ENCODE results near the gene NSDHL. TPM values are rescaled to one million over a fixed set of nuclear protein-coding genes. Genes with fewer than 3 reads are reported as not detected.

The NSDHL gene
- total and polyA plus RNA-seq, 2 of the 13 experiments (the other 11 are each of a cell fraction or from before 2014, with no cell fraction given): 26.2 to 49.3 TPM

- no peak for TF ChIP-seq HNRNPH1 (optimal IDR thresholded peaks at IDR 0.05; ENCODE audit: low read depth, low read length)
- TF ChIP-seq RAD51 (IDR thresholded peaks at IDR 0.05; ENCODE audit: borderline replicate concordance): no peak
- no peak for TF ChIP-seq IRF9 (CRISPR knock-in tag; IDR thresholded peaks at IDR 0.05; ENCODE audit: borderline replicate concordance)
- no peak for TF ChIP-seq POGK (CRISPR knock-in tag; conservative IDR thresholded peaks at IDR 0.05)
- TF ChIP-seq NFIC (IDR thresholded peaks at IDR 0.05; ENCODE audit: low read length): no peak
- TF ChIP-seq RFXANK (CRISPR knock-in tag; IDR thresholded peaks at IDR 0.05): no peak
- no peak for TF ChIP-seq NFKBIZ (CRISPR knock-in tag; IDR thresholded peaks at IDR 0.05)
- no peak for TF ChIP-seq ZMAT3 (CRISPR knock-in tag; conservative IDR thresholded peaks at IDR 0.05)
- TF ChIP-seq HNRNPLL (IDR thresholded peaks at IDR 0.05; ENCODE audit: low read depth, low read length, poor library complexity, severe bottlenecking): no peak
- TF ChIP-seq ZNF367 (CRISPR knock-in tag; IDR thresholded peaks at IDR 0.05; ENCODE audit: borderline replicate concordance): no peak
- no peak for TF ChIP-seq MBNL3 (CRISPR knock-in tag; conservative IDR thresholded peaks at IDR 0.05)
- no peak for TF ChIP-seq ZNF749 (CRISPR knock-in tag; IDR thresholded peaks at IDR 0.05; ENCODE audit: borderline replicate concordance)
- TF ChIP-seq PHF20 (CRISPR knock-in tag; IDR thresholded peaks at IDR 0.05): no peak
- TF ChIP-seq SATB2 (CRISPR knock-in tag; IDR thresholded peaks at IDR 0.05): no peak
- TF ChIP-seq ESRRA (CRISPR knock-in tag; IDR thresholded peaks at IDR 0.05; ENCODE audit: low read depth): no peak
- TF ChIP-seq, protein P1, sequence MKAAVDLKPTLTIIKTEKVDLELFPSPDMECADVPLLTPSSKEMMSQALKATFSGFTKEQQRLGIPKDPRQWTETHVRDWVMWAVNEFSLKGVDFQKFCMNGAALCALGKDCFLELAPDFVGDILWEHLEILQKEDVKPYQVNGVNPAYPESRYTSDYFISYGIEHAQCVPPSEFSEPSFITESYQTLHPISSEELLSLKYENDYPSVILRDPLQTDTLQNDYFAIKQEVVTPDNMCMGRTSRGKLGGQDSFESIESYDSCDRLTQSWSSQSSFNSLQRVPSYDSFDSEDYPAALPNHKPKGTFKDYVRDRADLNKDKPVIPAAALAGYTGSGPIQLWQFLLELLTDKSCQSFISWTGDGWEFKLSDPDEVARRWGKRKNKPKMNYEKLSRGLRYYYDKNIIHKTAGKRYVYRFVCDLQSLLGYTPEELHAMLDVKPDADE (CRISPR knock-in tag; IDR thresholded peaks at IDR 0.05): no peak
- TF ChIP-seq CREM (IDR thresholded peaks at IDR 0.05): no peak
- no peak for TF ChIP-seq CREM (CRISPR knock-in tag; IDR thresholded peaks at IDR 0.05)
- no peak for TF ChIP-seq ZBTB42 (CRISPR knock-in tag; IDR thresholded peaks at IDR 0.05)
- TF ChIP-seq YEATS2 (CRISPR knock-in tag; IDR thresholded peaks at IDR 0.05; ENCODE audit: borderline replicate concordance): no peak
- no peaks in the 10 kb centered on the region for H4K20me1 ChIP-seq (ENCODE audit: insufficient read depth, low read length)
- H3K79me2 ChIP-seq (ENCODE audit: insufficient read depth, low read length): no peaks in the 10 kb centered on the region
- H3K4me1 ChIP-seq (ENCODE audit: insufficient read depth, low read length): peaks cover 12% of the 10 kb centered on the region
- intact Hi-C loops (cut with micrococcal nuclease; ENCODE audit: unreplicated experiment) (no loop called here), in situ Hi-C loops (cut with HindIII; ENCODE audit: extremely low pct_ligation_motif_present, low pct_unique_long_range_greater_than_20kb) (no loop called here)
- ATAC-seq (no peak), DNase-seq (ENCODE audit: low spot score) (no peak), FAIRE-seq (no peak)
- WGBS (ENCODE audit: low lambda C conversion rate): 93% methylated on average over 2 of the region's 9 CpGs
- H3K27me3 ChIP-seq (ENCODE audit: control insufficient read depth in 1 of 2, insufficient read depth in 2 of 2, low read length in 2 of 2): peaks cover 0 to 9% of the 10 kb centered on the region in 2 experiments; a peak in 1 of 5 replicates
- no peak overlapping the region for H3K4me3 ChIP-seq (replicated peaks in 1 of 3; ENCODE audit: insufficient read depth in 1 of 3, low read depth in 2 of 3, low read length in 3 of 3)
- H3K9me3 ChIP-seq (ENCODE audit: low read length): no peaks in the 10 kb centered on the region
- ChIA-PET CTCF (ENCODE audit: low intra/inter-chr PET ratio, low total read pairs) (no interaction called here), POLR2A (no interaction called here)
- H2AFZ ChIP-seq (ENCODE audit: low read length): no peak overlapping the region
- no TSS peak for BruUV-seq (replicated peaks)
- no peaks in the 10 kb centered on the region for H3K36me3 ChIP-seq (replicated peaks in 1 of 2; ENCODE audit: control insufficient read depth in 1 of 2, insufficient read depth in 2 of 2, low read length in 2 of 2)
- no peak overlapping the region for H3K27ac ChIP-seq (ENCODE audit: extremely low read length, insufficient read depth, low read length)
- no peak overlapping the region for H3K4me2 ChIP-seq (ENCODE audit: low read depth, low read length)
- H3K9ac ChIP-seq (ENCODE audit: insufficient read depth, low read depth, low read length): no peak overlapping the region
Measured at GRCh38 chrX:152903589-152903988, 72.7 kb downstream of the NSDHL start.

Measured in HepG2 (cell line).